HG03457 (cell line): Measurements from ENCODE around the gene ABCA4.

Experiments used
- ATAC-seq: cut with Tn5 transposase; IDR thresholded peaks from one replicate; pipeline ENCODE4 v1.9.1; 2021; ENCODE audit warnings: moderate number of reproducible peaks; ENCODE audit not compliant: unreplicated experiment

Gene ABCA4

DNA sequence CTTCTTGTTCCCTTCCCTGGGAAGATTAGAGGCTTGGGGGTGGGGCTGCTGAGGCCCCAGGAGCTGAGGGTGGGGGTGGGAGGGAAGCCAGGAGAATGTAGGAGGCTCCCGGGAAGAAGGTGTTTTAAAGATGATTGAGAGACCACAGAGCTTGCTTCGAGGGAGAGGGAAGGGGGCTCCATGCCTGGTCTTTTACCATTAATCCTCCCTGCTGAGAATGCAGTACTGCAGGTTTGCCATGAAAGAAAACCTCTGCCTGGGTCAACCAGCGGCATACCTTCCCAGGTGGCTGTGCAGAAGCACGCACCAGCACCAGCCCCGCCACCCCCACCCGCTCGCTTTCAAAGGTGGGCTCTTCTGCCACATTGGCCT, 15.4 kb downstream of the ABCA4 start:
- ATAC-seq = no peak

GRCh38 chr1:94104776-94105580, 16.0 kb downstream of the ABCA4 start:
- ATAC-seq = no peak

- no peak for ATAC-seq
Measured at GRCh38 chr1:94104127-94104684, 16.7 kb downstream of the ABCA4 start.

DNA sequence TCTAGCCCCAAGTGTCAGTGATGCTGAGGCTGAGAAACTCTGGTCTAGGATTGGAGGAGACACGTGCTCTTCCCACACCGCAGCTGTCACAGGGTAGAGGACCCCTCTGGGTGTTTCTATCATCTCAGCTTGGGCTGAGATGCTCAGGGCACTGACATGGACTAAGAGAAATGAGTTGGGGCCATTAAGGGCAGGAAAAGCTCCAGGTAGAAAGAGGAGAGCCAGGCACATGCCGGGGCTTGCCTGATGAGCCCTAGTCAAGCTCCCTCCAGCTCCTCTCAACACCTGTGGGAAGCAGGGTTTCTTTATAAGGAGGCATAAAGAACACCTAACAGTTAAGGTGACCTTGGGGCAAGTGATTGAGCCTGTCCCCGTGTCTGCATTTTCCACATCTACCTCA, 17.3 kb downstream of the ABCA4 start:
- no peak for ATAC-seq

DNA sequence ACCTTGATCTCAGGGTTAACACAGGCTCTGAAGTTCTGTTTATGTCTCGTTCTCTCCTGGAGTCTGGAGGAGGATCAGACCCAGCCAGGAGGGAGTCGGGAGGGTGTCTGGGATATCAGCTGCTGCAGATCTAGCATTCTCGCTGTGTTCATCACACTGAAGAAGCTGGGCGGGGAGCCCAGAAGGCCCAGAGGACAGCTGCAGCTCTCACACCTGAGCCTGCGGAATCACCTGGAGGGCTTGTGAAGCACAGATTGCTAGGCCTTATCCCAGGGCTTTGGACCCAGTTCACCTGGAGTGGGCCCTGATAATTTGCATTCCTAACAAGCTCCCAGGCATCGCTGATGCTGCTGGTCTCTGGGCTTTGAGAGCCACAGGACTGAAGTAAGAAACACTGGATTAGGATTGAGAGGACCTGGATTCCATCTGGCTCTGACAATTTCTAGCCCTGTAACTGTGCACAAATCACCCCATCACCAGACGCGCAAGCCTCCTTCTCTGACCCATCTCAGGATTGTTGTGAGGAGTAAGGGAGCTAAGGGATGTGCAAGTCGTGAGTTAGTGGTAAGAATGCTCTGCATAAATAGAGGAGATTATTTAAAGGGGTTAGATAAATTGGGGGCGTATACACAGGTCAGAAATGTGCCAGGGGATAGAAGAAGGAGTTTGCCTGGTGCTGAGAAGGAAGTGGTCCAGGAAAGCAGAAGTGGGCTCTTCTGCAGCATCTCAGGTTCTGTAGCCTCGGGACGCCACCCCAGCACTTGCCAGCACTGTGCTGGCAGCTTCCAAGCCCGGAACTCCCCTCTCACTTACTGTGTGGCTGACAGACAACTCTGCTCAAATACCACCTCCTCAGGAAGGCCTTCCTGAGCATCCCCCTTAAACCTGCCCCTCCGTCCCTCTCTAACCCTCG, 19.1 kb downstream of the ABCA4 start:
- no peak for ATAC-seq

DNA sequence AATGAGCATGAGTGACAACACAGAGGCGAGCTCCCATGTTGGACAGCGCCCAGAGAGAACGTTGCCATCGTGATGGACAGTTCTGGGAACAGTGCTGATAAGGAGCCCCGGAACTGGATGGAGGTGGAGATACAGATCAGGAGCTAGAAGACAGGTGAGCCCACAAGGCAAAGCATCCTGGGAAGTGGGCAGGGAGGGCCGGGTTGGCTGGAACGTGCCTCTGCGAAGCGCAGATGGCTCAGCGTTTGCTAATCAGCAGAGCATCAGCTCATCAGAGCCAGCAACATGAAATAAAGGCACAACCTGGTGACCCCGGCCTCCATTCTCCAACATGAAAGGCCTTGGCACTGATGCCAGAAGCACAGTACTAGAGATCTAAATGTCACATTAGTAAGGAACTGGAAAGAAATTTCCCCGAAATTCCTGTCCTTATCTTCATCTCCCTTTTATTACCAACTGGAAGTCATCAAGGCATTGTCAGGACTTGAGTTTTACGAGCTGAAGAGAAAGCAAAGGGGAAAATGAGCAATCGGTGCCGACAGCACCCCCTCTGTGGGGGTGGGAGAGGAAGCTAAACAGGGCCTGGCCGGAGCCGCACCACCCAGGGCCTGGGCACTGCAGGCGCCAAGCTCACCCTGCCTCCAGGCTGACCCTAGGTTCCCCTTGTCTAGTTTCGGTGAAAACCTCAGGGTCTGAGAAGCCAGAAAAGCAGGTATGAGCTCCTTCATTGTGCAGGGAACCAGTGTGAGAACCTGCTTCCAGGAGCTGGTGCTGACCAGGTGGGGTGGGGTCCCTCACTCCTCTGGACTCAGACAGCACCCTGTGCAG, 19.9 kb downstream of the ABCA4 start:
- ATAC-seq = no peak

DNA sequence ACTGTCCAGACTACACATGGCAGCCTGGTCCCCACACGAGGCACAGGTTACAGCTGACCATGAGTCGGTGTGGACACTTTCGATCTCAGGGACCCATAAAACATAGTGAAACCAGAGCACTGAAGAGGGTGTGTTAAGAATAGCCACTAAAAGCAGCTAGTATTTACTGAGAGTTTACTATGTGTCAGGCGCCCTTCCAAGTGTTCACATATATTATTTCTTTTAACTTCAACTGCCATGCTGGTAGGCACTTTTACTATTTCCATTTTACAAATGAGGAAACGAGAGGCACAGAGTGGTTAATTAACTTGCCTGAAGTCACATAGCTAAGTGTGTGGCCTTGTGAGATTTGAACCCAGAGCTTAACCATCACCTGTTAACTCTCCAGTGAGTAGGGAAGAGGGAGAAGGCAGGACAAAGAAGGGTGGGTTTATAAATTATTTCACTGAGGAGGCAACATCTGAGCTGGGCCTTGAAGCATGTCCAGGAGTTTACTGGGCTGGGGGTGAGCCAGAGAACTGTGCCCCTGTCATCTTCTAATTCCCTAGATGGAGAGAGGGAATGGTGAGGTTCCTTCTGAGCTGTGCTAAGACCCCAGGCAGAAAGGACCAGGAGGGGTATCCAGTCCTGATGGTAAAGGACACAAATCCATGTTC, 20.7 kb downstream of the ABCA4 start:
- no peak for ATAC-seq

GRCh38 chr1:94099303-94099702, 21.6 kb downstream of the ABCA4 start:
- ATAC-seq = no peak

DNA sequence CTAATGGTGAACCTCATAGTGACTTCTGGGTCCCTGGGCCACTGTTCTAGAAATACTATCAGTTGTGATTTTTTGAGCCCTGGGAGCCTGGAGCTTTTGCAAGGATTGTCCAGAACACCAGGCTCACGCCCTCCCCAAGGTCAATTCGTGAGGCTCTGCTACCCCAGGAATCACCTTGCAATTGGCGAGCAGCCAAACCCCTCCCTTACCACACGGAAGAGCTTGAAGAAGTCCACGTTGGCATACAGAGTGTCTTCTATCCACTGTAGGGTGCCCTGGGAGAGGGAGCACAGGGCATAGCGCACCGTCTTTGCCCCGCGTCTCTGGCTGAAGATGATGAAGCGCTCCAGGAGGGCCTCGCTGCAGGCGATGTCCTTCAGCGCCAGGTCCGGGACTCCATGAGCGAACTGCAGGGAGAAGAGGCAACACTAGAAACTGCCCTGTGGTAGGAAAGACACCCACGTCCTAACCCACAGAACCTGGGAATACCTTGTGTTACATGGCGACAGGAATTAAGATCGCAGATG, 22.3 kb downstream of the ABCA4 start:
- ATAC-seq = no peak

GRCh38 chr1:94096797-94097549, 24.0 kb downstream of the ABCA4 start:
- no peak for ATAC-seq

- ATAC-seq = no peak
Measured at GRCh38 chr1:94095744-94096469, 25.0 kb downstream of the ABCA4 start.

DNA sequence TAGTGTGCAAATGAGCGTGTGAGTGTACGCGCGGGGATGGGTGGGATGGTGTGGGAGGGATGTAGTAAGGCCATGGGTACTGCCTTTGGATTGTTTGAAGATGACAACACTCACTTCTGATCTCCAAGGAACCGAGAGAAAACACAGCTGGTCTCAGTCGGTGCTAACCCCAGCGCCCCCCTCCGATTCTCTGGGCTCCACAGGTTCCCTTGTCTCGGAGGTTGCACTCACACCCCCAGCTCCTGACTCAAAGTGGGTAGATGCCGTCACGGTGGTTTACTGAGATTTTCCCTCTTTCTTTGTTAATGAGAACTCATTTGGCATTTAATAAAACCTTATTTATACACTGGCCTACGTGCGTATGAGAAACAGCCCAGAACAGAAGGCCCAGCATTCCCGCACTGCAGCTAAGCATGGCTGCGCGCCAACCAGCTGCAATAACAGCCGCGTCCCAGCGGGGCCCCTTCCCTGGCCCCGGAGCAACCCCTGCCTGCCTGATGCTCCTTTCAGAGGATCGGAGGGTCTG, 25.8 kb downstream of the ABCA4 start:
- no peak for ATAC-seq

GRCh38 chr1:94094469-94095111, 26.4 kb downstream of the ABCA4 start:
- no peak for ATAC-seq

DNA sequence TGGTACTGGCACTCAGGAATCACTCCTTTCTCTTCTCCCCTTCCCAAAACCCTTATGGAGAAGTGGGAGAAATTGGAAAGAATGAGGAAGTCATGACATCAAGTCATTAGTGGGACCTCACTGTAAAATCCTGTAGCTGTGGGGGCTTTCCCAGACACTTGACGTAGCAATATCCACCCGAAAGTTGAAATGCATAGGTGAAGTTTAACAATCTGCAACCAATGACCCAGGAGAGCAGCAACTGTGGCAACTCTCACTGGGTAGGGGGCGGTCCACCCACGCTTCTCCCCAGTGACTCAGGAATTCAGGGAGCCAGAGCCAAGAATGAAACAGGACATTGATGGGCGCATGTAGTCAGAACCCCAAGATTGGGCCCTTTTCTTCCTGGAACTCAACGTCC, 27.0 kb downstream of the ABCA4 start:
- no peak for ATAC-seq

DNA sequence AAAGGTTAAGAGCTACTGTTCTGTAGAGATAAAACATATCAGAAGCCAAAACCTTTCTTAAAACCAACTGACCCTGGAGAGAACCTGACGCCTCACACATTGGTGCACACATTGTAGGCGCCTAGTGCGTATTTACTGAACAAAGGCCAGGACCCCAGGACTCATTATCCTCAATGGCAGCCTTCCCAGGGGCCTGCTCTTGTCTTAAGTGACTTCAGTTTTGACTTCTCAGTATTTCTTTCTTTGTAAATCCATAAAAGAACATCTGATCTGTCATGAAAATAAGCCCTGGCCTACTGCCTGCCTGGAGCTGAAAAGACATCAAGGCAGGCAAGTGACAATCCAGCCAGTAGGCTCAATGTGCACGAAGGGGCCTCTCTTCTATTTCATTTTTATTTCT, 27.6 kb downstream of the ABCA4 start:
- ATAC-seq = no peak

- no peak for ATAC-seq
Measured at GRCh38 chr1:94092210-94092613, 28.7 kb downstream of the ABCA4 start.

GRCh38 chr1:94090761-94091160, 30.2 kb downstream of the ABCA4 start:
- no peak for ATAC-seq

DNA sequence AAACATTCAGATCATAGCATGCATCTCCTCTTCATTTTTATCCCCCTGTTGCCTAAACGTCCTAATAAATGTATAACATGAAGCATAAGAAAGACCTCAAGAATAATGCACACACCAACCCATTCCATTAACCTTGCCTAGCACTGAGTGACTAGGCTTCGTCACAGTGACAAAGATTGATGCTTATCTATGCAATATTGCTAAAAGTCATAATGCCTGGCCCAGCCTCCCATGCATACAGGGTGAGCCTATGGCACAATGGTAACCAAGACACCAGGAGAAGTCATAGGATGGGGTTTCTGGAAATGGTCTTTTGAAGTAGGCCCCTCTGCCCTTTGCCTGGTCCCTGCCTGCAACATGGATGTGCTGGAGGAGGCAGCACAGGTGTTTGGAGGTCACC, 33.8 kb downstream of the ABCA4 start:
- no peak for ATAC-seq
